ENCODE measurements around the gene SP140L. TPM values are rescaled to one million over a fixed set of nuclear protein-coding genes. Genes with fewer than 3 reads are reported as not detected.
"Not testable (repeated sequence)": the region's sequence is repeated elsewhere in the genome, so short reads cannot be mapped to it uniquely, and the experiment has no call there.

SP140L gene
- polyA plus RNA-seq, 1 experiment = 8.7 TPM

GRCh38 chr2:230335461-230335863 lies 8.5 kb downstream of the SP140L start:
- no peaks in the 10 kb centered on the region for H3K27me3 ChIP-seq (ENCODE audit: control insufficient read depth, insufficient read depth, low read length)
- H3K4me3 ChIP-seq (ENCODE audit: low read depth, low read length) = no peak overlapping the region
- no peaks in the 10 kb centered on the region for H3K36me3 ChIP-seq (ENCODE audit: control insufficient read depth, insufficient read depth, low read length)
- CTCF ChIA-PET = no interaction called here
- TF ChIP-seq CTCF (IDR thresholded peaks at IDR 0.05; ENCODE audit: insufficient read depth, low read depth, low read length) = no peak
- DNase-seq (ENCODE audit: low read depth) = no peak
- POLR2A ChIA-PET = no interaction called here

DNA sequence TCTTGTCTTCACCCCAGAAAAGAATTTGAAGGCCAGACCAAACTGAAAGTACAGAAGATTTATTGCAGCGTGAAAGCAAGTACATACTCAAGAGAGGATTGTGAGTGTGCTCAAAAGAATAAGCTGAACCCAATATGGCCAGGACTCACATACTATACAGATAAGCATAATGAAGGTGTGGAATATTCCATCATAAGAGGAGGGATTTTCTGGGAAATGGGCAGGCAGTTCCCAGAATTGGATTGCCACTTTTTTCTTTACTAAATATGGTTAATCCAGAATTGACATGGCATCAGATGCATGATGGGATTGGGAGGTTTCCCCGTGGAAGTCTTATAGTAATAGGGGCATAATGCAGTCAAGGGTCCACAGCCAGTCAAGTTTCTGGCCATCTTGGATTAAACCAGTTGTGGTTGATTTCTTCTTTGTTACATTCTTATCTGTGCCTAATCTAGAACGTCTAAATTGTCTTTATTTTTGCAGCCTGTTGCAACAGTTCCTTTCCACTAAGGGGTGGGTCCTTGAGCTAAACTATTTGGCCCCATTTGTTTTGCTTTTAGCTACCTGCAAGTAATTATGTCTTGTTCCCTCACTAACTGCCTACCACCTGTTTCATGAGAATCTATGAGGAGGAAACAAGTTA lies 9.0 kb downstream of the SP140L start:
- no peak for TF ChIP-seq CTCF (IDR thresholded peaks at IDR 0.05; ENCODE audit: insufficient read depth, low read depth, low read length)
- ChIA-PET POLR2A (no interaction called here), CTCF (no interaction called here)
- no peaks in the 10 kb centered on the region for H3K27me3 ChIP-seq (ENCODE audit: control insufficient read depth, insufficient read depth, low read length)
- no peak for DNase-seq (ENCODE audit: low read depth)
- no peak overlapping the region for H3K4me3 ChIP-seq (ENCODE audit: low read depth, low read length)
- no peaks in the 10 kb centered on the region for H3K36me3 ChIP-seq (ENCODE audit: control insufficient read depth, insufficient read depth, low read length)

DNA sequence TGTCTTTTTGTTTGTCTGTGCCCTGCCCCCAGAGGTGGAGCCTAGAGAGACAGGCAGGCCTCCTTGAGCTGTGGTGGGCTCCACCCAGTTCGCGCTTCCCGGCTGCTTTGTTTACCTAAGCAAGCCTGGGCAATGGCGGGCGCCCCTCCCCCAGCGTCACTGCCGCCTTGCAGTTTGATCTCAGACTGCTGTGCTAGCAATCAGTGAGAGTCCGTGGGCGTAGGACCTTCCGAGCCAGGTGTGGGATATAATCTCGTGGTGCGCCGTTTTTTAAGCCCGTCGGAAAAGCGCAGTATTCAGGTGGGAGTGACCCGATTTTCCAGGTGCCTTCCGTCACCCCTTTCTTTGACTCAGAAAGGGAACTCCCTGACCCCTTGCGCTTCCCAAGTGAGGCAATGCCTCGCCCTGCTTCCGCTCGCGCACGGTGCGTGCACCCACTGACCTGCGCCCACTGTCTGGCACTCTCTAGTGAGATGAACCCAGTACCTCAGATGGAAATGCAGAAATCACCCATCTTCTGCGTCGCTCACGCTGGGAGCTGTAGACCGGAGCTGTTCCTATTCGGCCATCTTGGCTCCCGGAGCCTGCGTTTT lies 15.0 kb downstream of the SP140L start:
- H3K36me3 ChIP-seq (ENCODE audit: control insufficient read depth, insufficient read depth, low read length); H3K4me3 ChIP-seq (ENCODE audit: low read depth, low read length); CTCF ChIA-PET; POLR2A ChIA-PET; DNase-seq (ENCODE audit: low read depth); H3K27me3 ChIP-seq (ENCODE audit: control insufficient read depth, insufficient read depth, low read length): not testable (repeated sequence)

DNA sequence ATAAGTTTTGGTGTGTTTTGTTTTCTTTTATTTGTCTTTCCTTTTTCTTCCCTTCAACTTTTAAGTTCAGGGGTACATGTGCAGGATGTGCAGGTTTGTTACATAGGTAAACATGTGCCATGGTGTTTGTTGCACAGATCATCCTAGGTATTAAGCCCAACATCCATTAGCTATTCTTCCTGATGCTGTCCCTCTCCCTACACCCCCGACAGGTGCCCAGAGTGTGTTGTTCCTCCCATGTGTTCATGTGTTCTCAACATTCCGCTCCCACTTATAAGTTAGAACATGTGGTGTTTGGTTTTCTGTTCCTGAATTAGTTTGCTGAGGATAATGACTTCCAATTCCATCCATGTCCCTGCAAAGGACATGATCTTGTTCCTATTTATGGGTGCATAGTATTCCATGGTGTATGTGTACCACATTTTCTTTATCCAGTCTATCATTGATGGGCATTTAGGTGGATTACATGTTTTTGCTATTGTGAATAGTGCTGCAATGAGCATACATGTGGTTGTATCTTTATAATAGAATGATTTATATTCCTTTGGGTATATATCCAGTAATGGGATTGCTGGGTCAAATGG lies 16.1 kb downstream of the SP140L start:
- POLR2A ChIA-PET; H3K4me3 ChIP-seq (ENCODE audit: low read depth, low read length); DNase-seq (ENCODE audit: low read depth); H3K36me3 ChIP-seq (ENCODE audit: control insufficient read depth, insufficient read depth, low read length); CTCF ChIA-PET; H3K27me3 ChIP-seq (ENCODE audit: control insufficient read depth, insufficient read depth, low read length): not testable (repeated sequence)

- Histone ChIP-seq H3K4me3 (ENCODE audit: low read depth, low read length) (no peak overlapping the region), H3K36me3 (ENCODE audit: control insufficient read depth, insufficient read depth, low read length) (no peaks in the 10 kb centered on the region), H3K27me3 (ENCODE audit: control insufficient read depth, insufficient read depth, low read length) (no peaks in the 10 kb centered on the region)
- no peak for TF ChIP-seq CTCF (IDR thresholded peaks at IDR 0.05; ENCODE audit: insufficient read depth, low read depth, low read length)
- no peak for DNase-seq (ENCODE audit: low read depth)
- CTCF ChIA-PET = no interaction called here
- POLR2A ChIA-PET = no interaction called here
Measured at GRCh38 chr2:230343747-230344146, 16.8 kb downstream of the SP140L start.

- Histone ChIP-seq H3K27me3 (ENCODE audit: control insufficient read depth, insufficient read depth, low read length) (no peaks in the 10 kb centered on the region), H3K4me3 (ENCODE audit: low read depth, low read length) (no peak overlapping the region), H3K36me3 (ENCODE audit: control insufficient read depth, insufficient read depth, low read length) (no peaks in the 10 kb centered on the region)
- CTCF ChIA-PET = interaction anchor here (1.4 kb wide), 1 partner anchor 27 kb away, joined by 5 read pairs; no protein-coding TSS in a partner anchor
- no peak for TF ChIP-seq CTCF (IDR thresholded peaks at IDR 0.05; ENCODE audit: insufficient read depth, low read depth, low read length)
- DNase-seq (ENCODE audit: low read depth) = no peak
- POLR2A ChIA-PET = interaction anchor here (0.6 kb wide), 1 partner anchor 146 kb away, joined by 3 read pairs; no protein-coding TSS in a partner anchor
Measured at GRCh38 chr2:230346465-230346864, 19.5 kb downstream of the SP140L start.
